ENCODE data around the gene LUC7L.
"Not testable (repeated sequence)": the region's sequence is repeated elsewhere in the genome, so short reads cannot be mapped to it uniquely, and the experiment has no call there.

LUC7L gene

DNA sequence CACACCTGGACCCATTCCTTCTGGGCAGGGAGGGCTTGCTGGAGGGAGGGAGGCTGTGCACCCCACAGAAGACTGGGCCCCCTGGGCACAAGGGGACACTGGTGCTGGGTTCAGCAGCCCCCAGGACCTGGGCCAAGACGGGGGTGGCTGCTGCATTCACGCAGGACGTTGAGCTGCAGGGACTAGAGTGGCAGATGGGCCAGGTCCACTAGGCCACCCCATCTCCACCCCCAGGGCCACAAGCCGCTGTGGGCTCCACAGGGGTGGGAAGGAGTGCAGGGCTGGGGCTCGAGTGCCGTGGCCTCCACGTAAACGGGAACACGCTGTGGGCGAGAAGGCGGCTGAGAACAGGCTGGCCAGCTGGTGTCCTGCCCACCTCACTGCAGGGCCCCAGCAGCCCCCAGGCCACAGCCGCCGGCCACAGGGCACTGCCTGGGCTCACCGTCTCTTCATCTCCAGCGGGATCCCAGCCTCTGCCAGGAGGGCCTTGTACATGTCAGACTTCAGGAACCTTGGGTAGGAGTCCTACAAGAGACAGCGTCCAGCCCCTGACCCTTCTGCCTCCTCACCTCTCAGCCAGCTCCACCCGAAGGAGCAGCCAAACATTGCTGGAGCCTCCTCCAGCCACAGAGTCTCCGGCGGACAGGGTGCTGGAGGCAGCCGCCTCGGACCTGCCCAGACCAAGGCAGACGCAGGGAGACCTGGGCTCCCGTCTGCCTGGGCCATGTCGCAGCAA, 40.0 kb upstream of the LUC7L start:
- no peak overlapping the region for H3K27ac ChIP-seq (ENCODE audit: poor library complexity, severe bottlenecking)
- ATAC-seq (ENCODE audit: low read depth): no peak
- H3K4me3 ChIP-seq (ENCODE audit: severe bottlenecking): no peak overlapping the region
- H3K36me3 ChIP-seq (ENCODE audit: low read depth): no peaks in the 10 kb centered on the region
- H3K27me3 ChIP-seq (ENCODE audit: insufficient read depth, poor library complexity, severe bottlenecking): no peaks in the 10 kb centered on the region
- TF ChIP-seq CTCF (IDR thresholded peaks at IDR 0.05; ENCODE audit: poor library complexity, severe bottlenecking): no peak
- peaks cover 5% of the 10 kb centered on the region for H3K4me1 ChIP-seq (ENCODE audit: insufficient read depth, poor library complexity, severe bottlenecking)
- no peaks in the 10 kb centered on the region for H3K9me3 ChIP-seq (ENCODE audit: severe bottlenecking)
- DNase-seq (ENCODE audit: low spot score): no peak

GRCh38 chr16:268141-269053, 39.1 kb upstream of the LUC7L start:
- no peak overlapping the region for H3K27ac ChIP-seq (ENCODE audit: poor library complexity, severe bottlenecking)
- DNase-seq (ENCODE audit: low spot score): no peak
- peak; percentile 22 for ATAC-seq (ENCODE audit: low read depth)
- TF ChIP-seq CTCF (IDR thresholded peaks at IDR 0.05; ENCODE audit: poor library complexity, severe bottlenecking): no peak
- no peaks in the 10 kb centered on the region for H3K9me3 ChIP-seq (ENCODE audit: severe bottlenecking)
- H3K27me3 ChIP-seq (ENCODE audit: insufficient read depth, poor library complexity, severe bottlenecking): no peaks in the 10 kb centered on the region
- peaks cover 5% of the 10 kb centered on the region for H3K4me1 ChIP-seq (ENCODE audit: insufficient read depth, poor library complexity, severe bottlenecking)
- no peaks in the 10 kb centered on the region for H3K36me3 ChIP-seq (ENCODE audit: low read depth)
- no peak overlapping the region for H3K4me3 ChIP-seq (ENCODE audit: severe bottlenecking)

- ATAC-seq (ENCODE audit: low read depth); H3K4me1 ChIP-seq (ENCODE audit: insufficient read depth, poor library complexity, severe bottlenecking); H3K27ac ChIP-seq (ENCODE audit: poor library complexity, severe bottlenecking); DNase-seq (ENCODE audit: low spot score); H3K4me3 ChIP-seq (ENCODE audit: severe bottlenecking); H3K9me3 ChIP-seq (ENCODE audit: severe bottlenecking); H3K36me3 ChIP-seq (ENCODE audit: low read depth); H3K27me3 ChIP-seq (ENCODE audit: insufficient read depth, poor library complexity, severe bottlenecking): not testable (repeated sequence)
These were observed 38.3 kb upstream of the LUC7L start for GRCh38 chr16:267562-267961.

GRCh38 chr16:266258-267164, 37.3 kb upstream of the LUC7L start:
- no peaks in the 10 kb centered on the region for H3K36me3 ChIP-seq (ENCODE audit: low read depth)
- H3K4me3 ChIP-seq (ENCODE audit: severe bottlenecking): no peak overlapping the region
- TF ChIP-seq CTCF (IDR thresholded peaks at IDR 0.05; ENCODE audit: poor library complexity, severe bottlenecking): no peak
- peaks cover 5% of the 10 kb centered on the region for H3K4me1 ChIP-seq (ENCODE audit: insufficient read depth, poor library complexity, severe bottlenecking)
- no peaks in the 10 kb centered on the region for H3K27me3 ChIP-seq (ENCODE audit: insufficient read depth, poor library complexity, severe bottlenecking)
- H3K27ac ChIP-seq (ENCODE audit: poor library complexity, severe bottlenecking): no peak overlapping the region
- ATAC-seq (ENCODE audit: low read depth) (no peak; the same call in 2 of the 3 replicates), DNase-seq (ENCODE audit: low spot score) (no peak)
- no peaks in the 10 kb centered on the region for H3K9me3 ChIP-seq (ENCODE audit: severe bottlenecking)

DNA sequence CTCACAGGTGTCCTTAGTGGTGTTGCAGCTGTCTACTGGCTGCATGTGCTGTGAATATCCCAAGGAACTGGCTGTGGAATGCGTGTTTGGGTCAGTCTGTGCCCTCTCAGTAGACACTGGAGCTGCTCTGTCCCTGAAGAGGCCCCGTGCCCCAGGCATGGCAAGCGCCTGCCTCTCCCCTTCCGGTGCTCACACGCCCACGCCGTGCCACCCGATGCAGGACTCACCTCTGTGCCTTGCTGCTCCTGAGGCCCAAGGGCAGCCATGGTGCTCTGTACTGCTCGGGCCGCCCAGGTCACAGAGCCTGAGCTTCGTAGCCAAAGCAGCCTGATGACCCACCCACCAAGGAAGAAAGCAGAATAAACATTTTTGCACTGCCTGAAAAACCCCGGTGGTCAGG, 36.5 kb upstream of the LUC7L start:
- Histone ChIP-seq H3K36me3 (ENCODE audit: low read depth) (no peaks in the 10 kb centered on the region), H3K27ac (ENCODE audit: poor library complexity, severe bottlenecking) (no peak overlapping the region), H3K9me3 (ENCODE audit: severe bottlenecking) (no peaks in the 10 kb centered on the region), H3K27me3 (ENCODE audit: insufficient read depth, poor library complexity, severe bottlenecking) (no peaks in the 10 kb centered on the region), H3K4me3 (ENCODE audit: severe bottlenecking) (no peak overlapping the region), H3K4me1 (ENCODE audit: insufficient read depth, poor library complexity, severe bottlenecking) (peaks cover 5% of the 10 kb centered on the region)
- peak; percentile 25 for ATAC-seq (ENCODE audit: low read depth)
- DNase-seq (ENCODE audit: low spot score): peak; percentile 64
- TF ChIP-seq CTCF (IDR thresholded peaks at IDR 0.05; ENCODE audit: poor library complexity, severe bottlenecking): no peak

Measured in RWPE2 (cell line).